ENCODE results near the gene GOLGA6L7. TPM values are rescaled to one million over a fixed set of nuclear protein-coding genes. Genes with fewer than 3 reads are reported as not detected.
"Not testable (repeated sequence)": the region's sequence is repeated elsewhere in the genome, so short reads cannot be mapped to it uniquely, and the experiment has no call there.

The GOLGA6L7 gene
- total and polyA plus RNA-seq, 5 donors: not detected

GRCh38 chr15:28810444-28810843, 38.0 kb downstream of the GOLGA6L7 start:
- H3K4me3 ChIP-seq (ENCODE audit: low read length); H3K4me1 ChIP-seq (ENCODE audit: control insufficient read depth, insufficient read depth, low read length); intact Hi-C loops (cut with DNase I); DNase-seq; H3K27me3 ChIP-seq (ENCODE audit: control insufficient read depth, insufficient read depth); ATAC-seq; H3K27ac ChIP-seq (ENCODE audit: low read length); H3K9me3 ChIP-seq (ENCODE audit: control insufficient read depth, low read length): not testable (repeated sequence)
- WGBS: 82% methylated on average over 1 of the region's 1 CpG

GRCh38 chr15:28808136-28808535, 40.3 kb downstream of the GOLGA6L7 start:
- H3K27ac ChIP-seq (ENCODE audit: low read length); intact Hi-C loops (cut with DNase I): not testable (repeated sequence)
- peak in 1 of 2 donors; percentile 62 for ATAC-seq

GRCh38 chr15:28800366-28800765, 48.1 kb downstream of the GOLGA6L7 start:
- ATAC-seq; intact Hi-C loops (cut with DNase I); DNase-seq; H3K9me3 ChIP-seq (ENCODE audit: control insufficient read depth, low read length); H3K27ac ChIP-seq (ENCODE audit: low read length); H3K4me3 ChIP-seq (ENCODE audit: low read length); H3K4me1 ChIP-seq (ENCODE audit: control insufficient read depth, insufficient read depth, low read length); H3K27me3 ChIP-seq (ENCODE audit: control insufficient read depth, insufficient read depth): not testable (repeated sequence)
- WGBS: 55% methylated on average over 2 of the region's 2 CpGs

More at GRCh38 chr15:28808136-28808535, 40.3 kb downstream of the GOLGA6L7 start:
- not testable (repeated sequence) for H3K4me1 ChIP-seq (ENCODE audit: control insufficient read depth, insufficient read depth, low read length); H3K9me3 ChIP-seq (ENCODE audit: control insufficient read depth, low read length); H3K27me3 ChIP-seq (ENCODE audit: control insufficient read depth, insufficient read depth); H3K4me3 ChIP-seq (ENCODE audit: low read length); DNase-seq
- WGBS: 39% methylated on average over 5 of the region's 5 CpGs

DNA sequence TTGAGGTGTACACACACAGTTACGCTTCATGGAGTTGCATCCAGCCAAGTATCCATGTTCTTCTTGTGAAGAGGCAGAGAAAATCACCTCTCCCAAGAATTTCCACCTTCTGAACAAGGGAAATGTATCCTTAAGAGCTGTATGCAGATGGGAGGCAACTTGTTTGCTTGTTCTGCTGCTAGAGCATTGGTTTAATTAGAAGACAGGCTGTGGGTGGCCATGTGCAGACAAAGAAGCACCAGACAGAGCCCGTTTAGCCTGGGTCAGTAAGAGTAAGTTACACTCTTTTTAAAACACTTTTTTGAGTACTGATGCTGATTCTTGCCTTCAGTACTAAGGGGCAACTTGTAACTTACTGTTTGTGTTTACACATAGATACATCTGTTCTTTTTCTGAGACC, 50.2 kb downstream of the GOLGA6L7 start:
- not testable (repeated sequence) for H3K4me1 ChIP-seq (ENCODE audit: control insufficient read depth, insufficient read depth, low read length); ATAC-seq
- WGBS: 63% methylated on average over 2 of the region's 2 CpGs

DNA sequence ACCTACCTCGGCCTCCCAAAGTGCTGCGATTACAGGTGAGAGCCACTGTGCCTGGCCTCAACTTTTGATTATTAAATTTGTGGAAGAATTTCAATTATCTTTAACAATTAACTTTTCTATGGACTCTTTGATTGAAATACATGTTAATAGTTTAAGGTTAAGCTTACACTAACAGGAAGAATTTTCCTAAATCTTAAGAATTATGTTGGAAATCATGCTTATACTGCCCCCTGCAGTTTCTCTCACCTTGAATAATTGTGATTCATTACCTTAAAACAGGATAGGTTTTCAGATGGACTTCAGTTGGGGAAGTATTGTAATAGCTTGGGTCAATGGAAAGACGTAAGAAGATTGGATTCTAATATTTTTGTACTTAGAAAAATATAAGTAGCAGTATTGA, 54.2 kb downstream of the GOLGA6L7 start:
- H3K4me1 ChIP-seq (ENCODE audit: control insufficient read depth, insufficient read depth, low read length); H3K4me3 ChIP-seq (ENCODE audit: low read length); ATAC-seq; intact Hi-C loops (cut with DNase I); H3K27me3 ChIP-seq (ENCODE audit: control insufficient read depth, insufficient read depth); DNase-seq; H3K9me3 ChIP-seq (ENCODE audit: control insufficient read depth, low read length); H3K27ac ChIP-seq (ENCODE audit: low read length): not testable (repeated sequence)
- 86% methylated on average over 3 of the region's 3 CpGs for WGBS

More for the DNA sequence above, 50.2 kb downstream of the GOLGA6L7 start:
- intact Hi-C loops (cut with DNase I); DNase-seq; H3K27me3 ChIP-seq (ENCODE audit: control insufficient read depth, insufficient read depth); H3K9me3 ChIP-seq (ENCODE audit: control insufficient read depth, low read length); H3K4me3 ChIP-seq (ENCODE audit: low read length); H3K27ac ChIP-seq (ENCODE audit: low read length): not testable (repeated sequence)

Other genes with a start within 250 kb of the GOLGA6L7 start
- gene GOLGA8M, start 136.2 kb downstream of the GOLGA6L7 start, total RNA-seq: 1 to 10 TPM; 2.3 to 4.0 (median 3.0) TPM
- gene GOLGA8M, start 136.2 kb downstream of the GOLGA6L7 start, polyA plus RNA-seq: 0.91 TPM
- gene APBA2, start 37.3 kb upstream of the GOLGA6L7 start, total RNA-seq: under 1 TPM; 0.17 to 0.95 (median 0.50) TPM
- gene APBA2, start 37.3 kb upstream of the GOLGA6L7 start, polyA plus RNA-seq: 0.38 TPM